HepG2 (cell line): ENCODE data around the gene LRRC15. TPM values are rescaled to one million over a fixed set of nuclear protein-coding genes. Genes with fewer than 3 reads are reported as not detected.

ENCODE experiments used
- ATAC-seq: fragments of 200-7000 bp; cut with Tn5 transposase; 3 replicates; pipeline ENCODE4 v1.9.1; 2020; ENCODE audit warnings: mild to moderate bottlenecking, moderate library complexity
- BruUV-seq: library from RNA; stranded (reverse); fragments of 400-500 nt; replicated peaks from 2 replicates; lab custom pipeline; 2021; lab: Mats Ljungman, UMichigan
- CTCF ChIA-PET: fragments of 300-600 bp; formaldehyde crosslinking; extraction: SDS; loops from one replicate; lab custom pipeline; 2021; ENCODE audit warnings: low total read pairs, inconsistent platforms, low intra/inter-chr PET ratio; lab: Yijun Ruan, JAX
- POLR2A ChIA-PET: fragments of 350-600 bp; sonication (Branson Sonifier 250); formaldehyde crosslinking; loops from one replicate; lab custom pipeline; 2020; ENCODE audit warnings: antibody characterized with exemption, inconsistent platforms; lab: Yijun Ruan, JAX
- DNase-seq: peaks from one replicate; pipeline ENCODE4 v3.0.0-alpha.2; 2015; ENCODE audit warnings: low spot score
- FAIRE-seq: peaks from 3 replicates; lab custom pipeline; 2011; peaks lifted over from hg19 to GRCh38; lab: Jason Lieb, UNC
- H2AFZ ChIP-seq: one replicate; pipeline ENCODE4 v1.6.1; 2011; ENCODE audit warnings: low read length, inconsistent platforms
- H3K27ac ChIP-seq: fragments of 300-600 bp; 3 replicates; pipeline ENCODE4 v1.8.0; 2011; ENCODE audit warnings: mixed run types, mild to moderate bottlenecking, mixed read lengths, low read length, inconsistent platforms; ENCODE audit not compliant: insufficient read depth; ENCODE audit errors: extremely low read length
- H3K27me3 ChIP-seq, 2 experiments: fragments of 200-600 bp in 1 of 2; 2 replicates in 1 of 2; 3 replicates in 1 of 2; pipeline versions ENCODE4 v1.6.0 to v1.8.0; 2011; ENCODE audit warnings: low read length in 2 of 2, mild to moderate bottlenecking in 2 of 2, moderate library complexity in 2 of 2, inconsistent platforms in 1 of 2; ENCODE audit not compliant: insufficient read depth in 2 of 2, control insufficient read depth in 1 of 2
- H3K36me3 ChIP-seq, 2 experiments: fragments of 200-600 bp in 1 of 2; replicated peaks in 1 of 2; 2 replicates in 1 of 2; 3 replicates in 1 of 2; pipeline versions ENCODE4 v1.5.1 to v1.8.0; 2011; ENCODE audit warnings: low read length in 2 of 2, inconsistent platforms in 1 of 2; ENCODE audit not compliant: insufficient read depth in 2 of 2, control insufficient read depth in 1 of 2
- H3K4me1 ChIP-seq: 2 replicates; pipeline ENCODE4 v1.5.1; 2012; ENCODE audit warnings: low read length, inconsistent platforms; ENCODE audit not compliant: insufficient read depth
- H3K4me2 ChIP-seq: 2 replicates; pipeline ENCODE4 v1.6.0; 2011; ENCODE audit warnings: low read depth, low read length, inconsistent platforms
- H3K4me3 ChIP-seq, 3 experiments: fragments of 200-600 bp in 1 of 3; sonication (generic), shearing (Covaris generic) in 1 of 3; replicated peaks in 1 of 3; 2 replicates each; pipeline ENCODE4 v1.5.1; 2011 to 2016; ENCODE audit warnings: low read length in 3 of 3, inconsistent platforms in 2 of 3, low read depth in 2 of 3, mild to moderate bottlenecking in 2 of 3, control low read depth in 1 of 3, mixed read lengths in 1 of 3; ENCODE audit not compliant: insufficient read depth in 1 of 3
- H3K79me2 ChIP-seq: one replicate; pipeline ENCODE4 v1.6.1; 2011; ENCODE audit warnings: low read length, inconsistent platforms; ENCODE audit not compliant: insufficient read depth
- H3K9ac ChIP-seq: 2 replicates; pipeline ENCODE4 v1.6.0; 2011; ENCODE audit warnings: mild to moderate bottlenecking, low read depth, low read length, inconsistent platforms; ENCODE audit not compliant: insufficient read depth
- H3K9me3 ChIP-seq: 2 replicates; pipeline ENCODE4 v1.5.1; 2012; ENCODE audit warnings: mild to moderate bottlenecking, low read length
- H4K20me1 ChIP-seq: 2 replicates; pipeline ENCODE4 v1.6.0; 2011; ENCODE audit warnings: inconsistent platforms, mild to moderate bottlenecking, low read length, moderate library complexity; ENCODE audit not compliant: insufficient read depth
- BORCS8-MEF2B ChIP-seq: sonication (generic); formaldehyde crosslinking; IDR thresholded peaks from 2 replicates; pipeline ENCODE4 v1.8.0; 2022; ENCODE audit warnings: mild to moderate bottlenecking, missing genetic modification reagents
- RCOR2 ChIP-seq: IDR thresholded peaks from 2 replicates; pipeline ENCODE4 v1.6.1; 2016; ENCODE audit warnings: missing biosample characterization, missing genetic modification reagents
- REST ChIP-seq, 2 experiments: IDR thresholded peaks; 2 replicates each; pipeline ENCODE4 v1.6.1; 2011 to 2012; ENCODE audit warnings: low read length in 2 of 2, borderline replicate concordance in 1 of 2, low read depth in 1 of 2, mild to moderate bottlenecking in 1 of 2, moderate library complexity in 1 of 2
- RFX3 ChIP-seq: IDR thresholded peaks from 2 replicates; pipeline ENCODE4 v1.6.1; 2016; ENCODE audit warnings: missing biosample characterization, missing genetic modification reagents
- SALL2 ChIP-seq: sonication (generic); formaldehyde crosslinking; IDR thresholded peaks from 2 replicates; pipeline ENCODE4 v1.8.1; 2023; ENCODE audit warnings: mild to moderate bottlenecking, missing genetic modification reagents, inconsistent platforms
- SMC3 ChIP-seq: IDR thresholded peaks from 2 replicates; pipeline ENCODE4 v1.6.1; 2011; ENCODE audit warnings: low read length, improper control_type of control experiment
- SNAI1 ChIP-seq: sonication (generic); formaldehyde crosslinking; IDR thresholded peaks from 2 replicates; pipeline ENCODE4 v1.5.0; 2020; ENCODE audit warnings: mild to moderate bottlenecking, missing genetic modification reagents, borderline replicate concordance
- ZNF17 ChIP-seq: sonication (generic); formaldehyde crosslinking; IDR thresholded peaks from 2 replicates; pipeline ENCODE4 v1.5.0; 2020; ENCODE audit warnings: mild to moderate bottlenecking, missing genetic modification reagents
- ZNF326 ChIP-seq: sonication (generic); formaldehyde crosslinking; IDR thresholded peaks from 2 replicates; pipeline ENCODE4 v1.4.0; 2020; ENCODE audit warnings: missing genetic modification reagents, borderline replicate concordance
- ZNF333 ChIP-seq: sonication (generic); formaldehyde crosslinking; IDR thresholded peaks from 2 replicates; pipeline ENCODE4 v1.4.0; 2020; ENCODE audit warnings: mild to moderate bottlenecking, missing genetic modification reagents, borderline replicate concordance
- ZNF569 ChIP-seq: sonication (generic); formaldehyde crosslinking; IDR thresholded peaks from 2 replicates; pipeline ENCODE4 v1.5.0; 2020; ENCODE audit warnings: mild to moderate bottlenecking, missing genetic modification reagents, moderate library complexity, borderline replicate concordance
- ZNF652 ChIP-seq: IDR thresholded peaks from 2 replicates; pipeline ENCODE4 v1.6.1; 2016; ENCODE audit warnings: low read depth, borderline replicate concordance
- WGBS: methylation state at CpG from one replicate; pipeline ENCODE4 v1.1.6; 2017; ENCODE audit warnings: low lambda C conversion rate; 5-methylcytosine and 5-hydroxymethylcytosine counted together
- in situ Hi-C: cut with HindIII; loops from 2 replicates; pipeline ENCODE4 v1.10.0; 2017; ENCODE audit warnings: low pct_unique_long_range_greater_than_20kb; ENCODE audit not compliant: extremely low pct_ligation_motif_present
- intact Hi-C: fragments of 100-400 bp; cut with micrococcal nuclease; formaldehyde crosslinking; loops from one replicate; pipeline ENCODE4 v1.10.0; 2022; ENCODE audit not compliant: unreplicated experiment
- polyA plus RNA-seq, 8 experiments: library from polyadenylated mRNA; depleted of rRNA in 3 of 8; stranded (reverse) in 7 of 8; unstranded in 1 of 8; fragments of >200 nt; fragmentation: Illumina TruSeq in 4 of 8; extraction: Trizol in 4 of 8; gene quantifications; 2 replicates each; pipeline versions ENCODE4 v1.2.1 to v1.2.3, GENCODE V29; 2011 to 2016; ENCODE audit warnings: low read depth in 4 of 8, missing spikeins in 1 of 8, mixed read lengths in 1 of 8; ENCODE audit not compliant: insufficient read depth in 1 of 8
- total RNA-seq, 5 experiments: library from RNA; depleted of rRNA; stranded (reverse); fragments of >200 nt; fragmentation: Illumina TruSeq; extraction: Trizol; gene quantifications; 2 replicates each; pipeline ENCODE4 v1.2.3, GENCODE V29; 2016; ENCODE audit warnings: low read depth in 1 of 5

LRRC15 gene
- total and polyA plus RNA-seq, 2 of the 13 experiments (the other 11 are each of a cell fraction or from before 2014, with no cell fraction given): not detected

- TF ChIP-seq RCOR2 (CRISPR knock-in tag): no peak
- no peak for TF ChIP-seq SNAI1 (CRISPR knock-in tag)
Measured at GRCh38 chr3:194399166-194399565, 29.6 kb upstream of the LRRC15 start, which contains the start of gene GP5 (continued).

- no peaks in the 10 kb centered on the region for H3K36me3 ChIP-seq
- no peak overlapping the region for H3K9ac ChIP-seq
- TF ChIP-seq RFX3 (CRISPR knock-in tag) (no peak), ZNF17 (no peak), BORCS8-MEF2B (CRISPR knock-in tag) (no peak), REST (IDR thresholded peaks at IDR 0.05; ENCODE audit: borderline replicate concordance in 1 of 2, low read depth in 1 of 2, low read length in 2 of 2) (no peak), ZNF326 (CRISPR knock-in tag) (no peak), ZNF569 (no peak), SALL2 (no peak), ZNF333 (CRISPR knock-in tag) (no peak), SMC3 (no peak), ZNF652 (CRISPR knock-in tag) (no peak)
- H3K4me1 ChIP-seq: peaks cover 29% of the 10 kb centered on the region
- no peaks in the 10 kb centered on the region for H3K9me3 ChIP-seq
- no peak for ATAC-seq
- WGBS: 89% methylated on average over 37 of the region's 38 CpGs
- no peak overlapping the region for H3K4me2 ChIP-seq
- H3K27ac ChIP-seq: no peak overlapping the region
- H3K79me2 ChIP-seq: no peaks in the 10 kb centered on the region
- intact Hi-C loops (loop anchor here (5.0 kb wide), 2 partner anchors 46 to 419 kb away; partner anchors contain the start of gene CPN2), in situ Hi-C loops (no loop called here)
- 0 out of 5 replicates have a peak, but pooled peaks cover 0 to 5% of the 10 kb centered on the region in 2 experiments for H3K27me3 ChIP-seq
- no peak for DNase-seq
- FAIRE-seq: no peak
- H4K20me1 ChIP-seq: no peaks in the 10 kb centered on the region
- no TSS peak for BruUV-seq
- no peak overlapping the region for H3K4me3 ChIP-seq
- no peak overlapping the region for H2AFZ ChIP-seq
- ChIA-PET CTCF (no interaction called here), POLR2A (no interaction called here)
Measured at GRCh38 chr3:194397757-194398312, 28.3 kb upstream of the LRRC15 start.
